CD4-positive, alpha-beta T cell treated with Interferon gamma for 1 hour (primary cell): ENCODE data around the gene STK11IP.

Source experiments
- DNase-seq: peaks from one replicate; pipeline ENCODE4 v3.0.0-alpha.2; 2020

Gene STK11IP

GRCh38 chr2:219563271-219563928 is 34.3 kb upstream of the STK11IP start:
- DNase-seq = no peak

- DNase-seq = no peak
These were observed 32.3 kb upstream of the STK11IP start for GRCh38 chr2:219565130-219566080.

- no peak for DNase-seq
These were observed 31.0 kb upstream of the STK11IP start for GRCh38 chr2:219566640-219567039.

GRCh38 chr2:219567131-219567530 is 30.5 kb upstream of the STK11IP start:
- DNase-seq = no peak

- no peak for DNase-seq
These were observed 29.8 kb upstream of the STK11IP start for GRCh38 chr2:219567791-219568361.

GRCh38 chr2:219569041-219569440 is 28.6 kb upstream of the STK11IP start:
- no peak for DNase-seq

GRCh38 chr2:219569635-219570034 is 28.0 kb upstream of the STK11IP start:
- no peak for DNase-seq

GRCh38 chr2:219570194-219570923 is 27.3 kb upstream of the STK11IP start:
- no peak for DNase-seq

GRCh38 chr2:219570924-219571310 is 26.7 kb upstream of the STK11IP start:
- DNase-seq = no peak

GRCh38 chr2:219571311-219572236 is 26.1 kb upstream of the STK11IP start, which contains the start of gene OBSL1:
OBSL1 (minus strand) TSS chr2:219571539; CDS start chr2:219571232, 307 bp downstream.
- DNase-seq = no peak

GRCh38 chr2:219572237-219573001 is 25.2 kb upstream of the STK11IP start, which contains the start of gene INHA:
INHA (plus strand) TSS chr2:219572310; CDS start chr2:219572375, 65 bp downstream.
- no peak for DNase-seq

GRCh38 chr2:219573166-219573565 is 24.5 kb upstream of the STK11IP start:
- DNase-seq = no peak

- DNase-seq = no peak
These were observed 23.0 kb upstream of the STK11IP start for GRCh38 chr2:219574484-219575311.

- DNase-seq = no peak
These were observed 21.8 kb upstream of the STK11IP start for GRCh38 chr2:219575566-219576504.

GRCh38 chr2:219576505-219577388 is 20.9 kb upstream of the STK11IP start:
- DNase-seq = no peak

GRCh38 chr2:219578811-219579613 is 18.6 kb upstream of the STK11IP start:
- DNase-seq = no peak

- no peak for DNase-seq
These were observed 16.3 kb upstream of the STK11IP start for GRCh38 chr2:219581346-219581745.
